HG02678 (cell line): ENCODE measurements around the gene THSD1.
"Not testable (repeated sequence)": the region's sequence is repeated elsewhere in the genome, so short reads cannot be mapped to it uniquely, and the experiment has no call there.

ENCODE experiments used
- ATAC-seq: cut with Tn5 transposase; IDR thresholded peaks from one replicate; pipeline ENCODE4 v1.9.1; 2021; ENCODE audit warnings: mild to moderate bottlenecking, moderate library complexity; ENCODE audit not compliant: unreplicated experiment

Gene THSD1

DNA sequence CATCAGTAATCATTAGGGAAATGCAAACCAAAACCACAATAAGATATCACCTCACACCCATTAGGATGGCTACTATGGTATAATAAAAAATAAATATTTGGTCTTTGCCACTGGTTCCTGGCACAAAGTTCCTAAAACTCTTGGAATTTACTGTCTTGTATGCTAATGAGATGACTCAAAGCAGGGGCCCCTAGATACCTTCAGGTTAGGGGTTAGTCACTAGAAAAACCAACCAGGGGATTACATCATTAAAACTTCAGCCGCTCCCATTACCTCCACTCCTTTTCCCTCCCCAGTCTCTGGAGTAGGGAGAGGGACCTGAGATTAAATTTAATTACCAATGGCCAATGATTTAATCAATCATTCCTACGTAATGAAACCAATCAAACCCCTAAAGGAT is 49.6 kb downstream of the THSD1 start:
- ATAC-seq, result no peak

GRCh38 chr13:52353193-52353592 is 52.8 kb downstream of the THSD1 start:
- no peak for ATAC-seq

- ATAC-seq, result no peak
Observed at GRCh38 chr13:52348983-52349780, 56.8 kb downstream of the THSD1 start.

DNA sequence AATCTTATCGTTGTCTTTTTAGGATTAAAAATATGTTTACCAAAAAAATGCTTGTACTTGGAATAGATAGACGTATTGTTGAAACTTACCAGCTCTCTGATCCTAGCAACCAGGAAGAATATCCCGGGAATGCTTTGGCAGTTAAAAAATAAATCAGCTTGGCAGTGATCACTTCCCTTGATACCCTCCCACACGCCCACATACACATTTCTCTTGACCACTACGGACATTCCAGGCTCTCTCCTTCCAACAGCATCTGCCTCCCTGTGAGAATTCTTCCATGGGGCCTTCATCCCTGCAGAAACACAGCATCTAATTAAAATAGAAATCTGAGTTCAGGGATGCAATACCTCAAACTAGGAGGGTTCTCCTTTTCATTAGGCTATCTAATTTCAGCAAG is 57.9 kb downstream of the THSD1 start:
- no peak for ATAC-seq

DNA sequence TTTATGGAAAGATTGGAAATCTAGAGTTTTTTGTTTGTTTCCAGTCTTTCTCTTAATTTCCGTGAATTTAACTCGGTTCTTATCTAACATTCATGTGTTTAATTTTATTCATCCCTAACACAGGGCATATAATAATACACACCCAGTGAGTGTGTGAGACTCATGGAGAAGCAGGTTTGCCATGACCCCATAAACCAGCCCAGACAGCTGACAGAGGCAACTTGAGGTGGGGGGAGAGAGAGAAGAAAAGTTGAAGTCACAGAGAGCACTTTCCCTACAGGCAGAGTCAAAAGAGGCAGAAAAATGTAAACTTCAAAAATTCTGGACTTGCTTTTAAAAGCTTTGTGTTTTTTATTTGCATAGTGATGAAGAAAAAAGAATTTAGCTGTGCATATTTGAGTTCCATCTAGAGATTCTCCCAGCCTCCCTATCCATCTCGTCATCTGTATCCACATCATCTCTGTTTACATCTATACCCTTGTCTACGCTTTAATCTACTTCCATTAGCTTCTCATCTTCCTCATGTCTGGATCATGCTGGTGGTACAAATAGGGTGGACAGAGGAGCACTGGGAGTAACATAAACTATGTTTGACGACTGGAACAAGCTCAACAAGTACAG is 60.2 kb downstream of the THSD1 start:
- no peak for ATAC-seq

- no peak for ATAC-seq
Observed at GRCh38 chr13:52345048-52345447, 60.9 kb downstream of the THSD1 start.

DNA sequence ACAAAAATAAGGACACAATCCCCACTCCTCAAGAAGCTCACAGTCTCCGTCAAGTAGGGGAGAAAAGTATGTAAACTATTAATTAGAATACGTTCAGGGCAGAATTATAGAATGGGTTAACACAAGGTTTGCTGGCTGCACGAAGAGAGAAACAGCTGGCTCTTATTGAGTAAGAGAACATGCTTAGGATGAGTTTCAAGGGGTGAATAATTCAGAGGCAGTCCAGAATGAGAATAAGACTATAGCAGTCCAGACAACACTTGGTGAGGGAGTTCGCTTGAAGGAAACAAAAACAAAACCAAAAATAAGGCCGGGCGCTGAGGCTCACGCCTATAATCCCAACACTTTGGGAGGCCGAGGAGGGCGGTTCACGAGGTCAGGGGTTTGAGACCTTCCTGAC is 61.9 kb downstream of the THSD1 start:
- ATAC-seq, result no peak

GRCh38 chr13:52342203-52342602 is 63.8 kb downstream of the THSD1 start:
- ATAC-seq, result not testable (repeated sequence)

DNA sequence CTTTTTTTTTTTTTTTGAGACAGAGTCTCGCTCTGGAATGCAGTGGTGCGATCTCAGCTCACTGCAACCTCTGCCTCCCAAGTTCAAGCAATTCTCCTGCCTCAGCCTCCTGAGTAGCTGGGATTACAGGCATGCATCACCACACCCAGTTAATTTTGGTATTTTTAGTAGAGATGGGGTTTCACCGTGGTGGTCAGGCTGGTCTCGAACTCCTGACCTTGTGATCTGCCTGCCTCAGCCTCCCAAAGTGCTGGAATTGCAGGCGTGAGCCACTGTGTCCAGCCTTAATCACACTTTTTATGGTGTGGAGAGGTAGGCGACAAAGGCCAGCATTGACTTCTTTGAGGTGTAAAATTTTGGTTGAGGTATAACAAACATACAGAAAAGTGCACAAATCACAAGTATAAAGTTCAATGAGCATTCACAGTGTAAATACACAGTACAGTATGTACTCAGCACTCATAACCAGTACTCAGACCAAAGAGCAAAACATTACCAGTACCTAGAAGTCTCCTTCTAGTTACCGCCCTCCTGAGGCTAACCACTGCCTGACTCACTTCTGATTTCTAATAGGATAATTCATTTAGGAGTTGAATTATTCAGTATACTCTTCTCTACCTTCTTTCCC is 68.0 kb downstream of the THSD1 start:
- ATAC-seq, result not testable (repeated sequence)

DNA sequence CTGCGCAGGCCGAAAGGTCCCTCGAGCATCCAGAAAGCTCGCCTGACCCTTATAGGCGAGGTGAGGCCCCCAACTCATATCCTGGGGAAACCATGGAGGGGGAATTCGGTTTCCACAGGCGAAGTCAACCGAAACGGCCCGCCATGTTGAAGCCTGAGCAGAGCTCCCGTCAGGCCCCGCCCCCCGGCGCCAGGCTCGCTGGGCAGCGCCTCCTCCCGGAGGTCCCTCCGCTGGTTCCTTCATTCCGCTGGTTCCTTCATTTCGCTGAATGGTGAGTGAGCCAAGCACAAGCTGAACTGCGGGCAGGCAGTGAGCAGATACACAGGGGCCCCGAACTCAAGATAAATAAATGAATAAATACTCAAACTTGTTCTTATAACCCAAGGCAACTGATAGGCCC is 71.9 kb downstream of the THSD1 start:
- ATAC-seq, result not testable (repeated sequence)

DNA sequence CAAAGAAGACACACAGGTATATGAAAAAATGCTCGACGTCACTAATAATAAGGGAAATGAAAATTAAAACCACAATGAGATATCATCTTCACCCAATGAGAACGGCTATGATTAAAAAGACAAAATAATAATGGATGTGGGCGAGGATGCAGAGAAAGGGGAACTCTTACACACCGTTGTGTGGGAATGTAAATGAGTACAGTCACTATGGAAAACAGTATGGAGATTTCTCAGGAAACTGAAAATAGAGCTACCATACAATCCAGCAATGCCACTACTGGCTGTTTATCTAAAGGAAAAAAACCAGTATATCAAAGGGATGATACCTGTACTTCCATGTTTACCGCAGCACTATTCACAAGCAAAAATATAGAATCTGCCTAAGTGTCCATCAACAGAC is 74.1 kb downstream of the THSD1 start:
- ATAC-seq, result not testable (repeated sequence)
